GM19193 (cell line): Measurements from ENCODE around the gene ZNF724.

Experiments used
- POLR2A ChIP-seq: IDR thresholded peaks from 4 replicates; pipeline ENCODE4 v1.6.1; 2011; ENCODE audit not compliant: insufficient read depth, insufficient read length; ENCODE audit errors: extremely low read depth

ZNF724 gene

GRCh38 chr19:23259961-23260360 lies 9.8 kb upstream of the ZNF724 start:
- TF ChIP-seq POLR2A: no peak

- TF ChIP-seq POLR2A: no peak
Observed at GRCh38 chr19:23255700-23256099, 5.5 kb upstream of the ZNF724 start.

GRCh38 chr19:23254141-23254910 lies 4.1 kb upstream of the ZNF724 start:
- TF ChIP-seq POLR2A: no peak

- TF ChIP-seq POLR2A: no peak
Observed at GRCh38 chr19:23241419-23241818, 8.8 kb downstream of the ZNF724 start.

- TF ChIP-seq POLR2A: no peak
Observed at GRCh38 chr19:23222998-23223652, 27.1 kb downstream of the ZNF724 start.

- no peak for TF ChIP-seq POLR2A
Observed at GRCh38 chr19:23203841-23204344, 46.3 kb downstream of the ZNF724 start.

GRCh38 chr19:23190341-23190740 lies 59.9 kb downstream of the ZNF724 start:
- TF ChIP-seq POLR2A: no peak

- TF ChIP-seq POLR2A: no peak
Observed at GRCh38 chr19:23183251-23183650, 66.9 kb downstream of the ZNF724 start.
